ENCODE data around the gene TIMM8A.

The TIMM8A gene

GRCh38 chrX:101386542-101386885 is 38.0 kb upstream of the TIMM8A start:
- TF ChIP-seq PAX5 (IDR thresholded peaks at IDR 0.05; ENCODE audit: insufficient read depth, low read length, severe bottlenecking) (no peak), POLR2A (IDR thresholded peaks at IDR 0.05; ENCODE audit: low read depth, low read length) (no peak), TAF1 (IDR thresholded peaks at IDR 0.05; ENCODE audit: low read depth, low read length) (no peak)
- no peak for DNase-seq (ENCODE audit: insufficient read length, low spot score)

GRCh38 chrX:101385795-101386541 is 37.4 kb upstream of the TIMM8A start, which contains the start of gene BTK:
BTK (minus strand) TSS chrX:101386191; CDS start chrX:101375284, 10,907 bp downstream.
- TF ChIP-seq PAX5 (IDR thresholded peaks at IDR 0.05; ENCODE audit: insufficient read depth, low read length, severe bottlenecking) (no peak), POU2F2 (IDR thresholded peaks at IDR 0.05; ENCODE audit: low read depth, low read length) (peak; percentile 21; the same call in 1 of the 2 replicates), SPI1 (IDR thresholded peaks at IDR 0.05; ENCODE audit: low read depth, low read length) (peak; percentile 96), POLR2A (IDR thresholded peaks at IDR 0.05; ENCODE audit: low read depth, low read length) (peak; percentile 80), POLR2AphosphoS5 (IDR thresholded peaks at IDR 0.05; ENCODE audit: low read depth, low read length) (peak; percentile 65; the same call in 1 of the 2 replicates), TAF1 (IDR thresholded peaks at IDR 0.05; ENCODE audit: low read depth, low read length) (peak; percentile 63; the same call in 1 of the 2 replicates)
- DNase-seq (ENCODE audit: insufficient read length, low spot score) (no peak), FAIRE-seq (peak; percentile 99)

More at GRCh38 chrX:101386542-101386885, 38.0 kb upstream of the TIMM8A start:
- no peak for FAIRE-seq

GRCh38 chrX:101385026-101385684 is 36.6 kb upstream of the TIMM8A start:
- FAIRE-seq = no peak
- TF ChIP-seq POLR2A (IDR thresholded peaks at IDR 0.05; ENCODE audit: low read depth, low read length) (no peak), TAF1 (IDR thresholded peaks at IDR 0.05; ENCODE audit: low read depth, low read length) (no peak), PAX5 (IDR thresholded peaks at IDR 0.05; ENCODE audit: insufficient read depth, low read length, severe bottlenecking) (no peak), POU2F2 (IDR thresholded peaks at IDR 0.05; ENCODE audit: low read depth, low read length) (no peak), POLR2AphosphoS5 (IDR thresholded peaks at IDR 0.05; ENCODE audit: low read depth, low read length) (no peak)
- DNase-seq (ENCODE audit: insufficient read length, low spot score) = no peak

- no peak for DNase-seq (ENCODE audit: insufficient read length, low spot score)
- FAIRE-seq = peak; percentile 94
- TF ChIP-seq POU2F2 (IDR thresholded peaks at IDR 0.05; ENCODE audit: low read depth, low read length) = peak; percentile 88
- no peak for TF ChIP-seq POLR2AphosphoS5 (IDR thresholded peaks at IDR 0.05; ENCODE audit: low read depth, low read length)
- no peak for TF ChIP-seq PAX5 (IDR thresholded peaks at IDR 0.05; ENCODE audit: insufficient read depth, low read length, severe bottlenecking)
These were observed 35.2 kb upstream of the TIMM8A start for GRCh38 chrX:101383679-101384205.

- DNase-seq (ENCODE audit: insufficient read length, low spot score) (no peak), FAIRE-seq (peak; percentile 82)
- no peak for TF ChIP-seq TAF1 (IDR thresholded peaks at IDR 0.05; ENCODE audit: low read depth, low read length)
- TF ChIP-seq SPI1 (IDR thresholded peaks at IDR 0.05; ENCODE audit: low read depth, low read length) = 0 out of 2 replicates have a peak, but pooled peaks have one; percentile 3
These were observed 29.0 kb upstream of the TIMM8A start for GRCh38 chrX:101377547-101377946.

- FAIRE-seq = peak; percentile 92
- TF ChIP-seq POLR2AphosphoS5 (IDR thresholded peaks at IDR 0.05; ENCODE audit: low read depth, low read length) (no peak), SPI1 (IDR thresholded peaks at IDR 0.05; ENCODE audit: low read depth, low read length) (peak; percentile 75)
- no peak for DNase-seq (ENCODE audit: insufficient read length, low spot score)
These were observed 22.5 kb upstream of the TIMM8A start for GRCh38 chrX:101370888-101371504.

GRCh38 chrX:101369687-101370086 is 21.1 kb upstream of the TIMM8A start:
- no peak for FAIRE-seq
- no peak for DNase-seq (ENCODE audit: insufficient read length, low spot score)
- no peak for TF ChIP-seq POLR2AphosphoS5 (IDR thresholded peaks at IDR 0.05; ENCODE audit: low read depth, low read length)
- no peak for TF ChIP-seq TAF1 (IDR thresholded peaks at IDR 0.05; ENCODE audit: low read depth, low read length)
- no peak for TF ChIP-seq SPI1 (IDR thresholded peaks at IDR 0.05; ENCODE audit: low read depth, low read length)
- no peak for TF ChIP-seq PAX5 (IDR thresholded peaks at IDR 0.05; ENCODE audit: insufficient read depth, low read length, severe bottlenecking)
- no peak for TF ChIP-seq POU2F2 (IDR thresholded peaks at IDR 0.05; ENCODE audit: low read depth, low read length)
- no peak for TF ChIP-seq POLR2A (IDR thresholded peaks at IDR 0.05; ENCODE audit: low read depth, low read length)

- FAIRE-seq = no peak
- no peak for DNase-seq (ENCODE audit: insufficient read length, low spot score)
- no peak for TF ChIP-seq PAX5 (IDR thresholded peaks at IDR 0.05; ENCODE audit: insufficient read depth, low read length, severe bottlenecking)
- no peak for TF ChIP-seq POLR2AphosphoS5 (IDR thresholded peaks at IDR 0.05; ENCODE audit: low read depth, low read length)
- no peak for TF ChIP-seq POU2F2 (IDR thresholded peaks at IDR 0.05; ENCODE audit: low read depth, low read length)
These were observed 20.3 kb upstream of the TIMM8A start for GRCh38 chrX:101368800-101369199.

GRCh38 chrX:101365301-101365795 is 16.8 kb upstream of the TIMM8A start:
- FAIRE-seq (no peak), DNase-seq (ENCODE audit: insufficient read length, low spot score) (no peak)
- TF ChIP-seq SPI1 (IDR thresholded peaks at IDR 0.05; ENCODE audit: low read depth, low read length) = no peak
- TF ChIP-seq POLR2AphosphoS5 (IDR thresholded peaks at IDR 0.05; ENCODE audit: low read depth, low read length) = no peak
- no peak for TF ChIP-seq PAX5 (IDR thresholded peaks at IDR 0.05; ENCODE audit: insufficient read depth, low read length, severe bottlenecking)
- TF ChIP-seq POLR2A (IDR thresholded peaks at IDR 0.05; ENCODE audit: low read depth, low read length) = no peak
- no peak for TF ChIP-seq TAF1 (IDR thresholded peaks at IDR 0.05; ENCODE audit: low read depth, low read length)
- TF ChIP-seq POU2F2 (IDR thresholded peaks at IDR 0.05; ENCODE audit: low read depth, low read length) = no peak
